Kidney epithelial cell (primary cell): ENCODE data around the gene SHH. TPM values are rescaled to one million over a fixed set of nuclear protein-coding genes. Genes with fewer than 3 reads are reported as not detected.

ENCODE experiments used
- DNase-seq: peaks from one replicate; pipeline ENCODE4 v3.0.0-alpha.2; 2010; ENCODE audit warnings: low read depth
- H3K27me3 ChIP-seq: 2 replicates; pipeline ENCODE4 v1.6.0; 2011; ENCODE audit warnings: low read length; ENCODE audit not compliant: control insufficient read depth, insufficient read depth
- H3K36me3 ChIP-seq: 2 replicates; pipeline ENCODE4 v1.5.1; 2011; ENCODE audit warnings: low read length; ENCODE audit not compliant: control insufficient read depth, insufficient read depth
- H3K4me3 ChIP-seq: 2 replicates; pipeline ENCODE4 v1.5.1; 2011; ENCODE audit warnings: low read depth, mild to moderate bottlenecking, control low read depth, low read length
- total RNA-seq: library from RNA; depleted of rRNA; stranded (reverse); fragments of >200 nt; gene quantifications from 2 replicates; pipeline ENCODE4 v1.2.3, GENCODE V29; 2015
- TF ChIP-seq, protein P1 (sequence below): IDR thresholded peaks from 2 replicates; pipeline ENCODE4 v1.5.1; 2011; ENCODE audit warnings: mild to moderate bottlenecking, moderate library complexity, low read length, control low read depth, inconsistent platforms; ENCODE audit not compliant: insufficient read depth, poor library complexity, severe bottlenecking

The SHH gene
- total RNA-seq, 1 donor from 2014 or later: 2.8 TPM

- Histone ChIP-seq H3K36me3 (no peaks in the 10 kb centered on the region), H3K27me3 (no peaks in the 10 kb centered on the region), H3K4me3 (no peak overlapping the region)
- no peak for DNase-seq
- TF ChIP-seq, protein P1, sequence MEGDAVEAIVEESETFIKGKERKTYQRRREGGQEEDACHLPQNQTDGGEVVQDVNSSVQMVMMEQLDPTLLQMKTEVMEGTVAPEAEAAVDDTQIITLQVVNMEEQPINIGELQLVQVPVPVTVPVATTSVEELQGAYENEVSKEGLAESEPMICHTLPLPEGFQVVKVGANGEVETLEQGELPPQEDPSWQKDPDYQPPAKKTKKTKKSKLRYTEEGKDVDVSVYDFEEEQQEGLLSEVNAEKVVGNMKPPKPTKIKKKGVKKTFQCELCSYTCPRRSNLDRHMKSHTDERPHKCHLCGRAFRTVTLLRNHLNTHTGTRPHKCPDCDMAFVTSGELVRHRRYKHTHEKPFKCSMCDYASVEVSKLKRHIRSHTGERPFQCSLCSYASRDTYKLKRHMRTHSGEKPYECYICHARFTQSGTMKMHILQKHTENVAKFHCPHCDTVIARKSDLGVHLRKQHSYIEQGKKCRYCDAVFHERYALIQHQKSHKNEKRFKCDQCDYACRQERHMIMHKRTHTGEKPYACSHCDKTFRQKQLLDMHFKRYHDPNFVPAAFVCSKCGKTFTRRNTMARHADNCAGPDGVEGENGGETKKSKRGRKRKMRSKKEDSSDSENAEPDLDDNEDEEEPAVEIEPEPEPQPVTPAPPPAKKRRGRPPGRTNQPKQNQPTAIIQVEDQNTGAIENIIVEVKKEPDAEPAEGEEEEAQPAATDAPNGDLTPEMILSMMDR: no peak
Measured at GRCh38 chr7:155850001-155850436, 37.8 kb upstream of the SHH start.

- H3K36me3 ChIP-seq: no peaks in the 10 kb centered on the region
- no peak for DNase-seq
- no peaks in the 10 kb centered on the region for H3K27me3 ChIP-seq
- TF ChIP-seq, protein P1: no peak
- no peak overlapping the region for H3K4me3 ChIP-seq
Measured at GRCh38 chr7:155848691-155849669, 36.7 kb upstream of the SHH start.

GRCh38 chr7:155847821-155848435 is 35.7 kb upstream of the SHH start:
- H3K36me3 ChIP-seq: no peaks in the 10 kb centered on the region
- DNase-seq: no peak
- no peaks in the 10 kb centered on the region for H3K27me3 ChIP-seq
- no peak overlapping the region for H3K4me3 ChIP-seq
- TF ChIP-seq, protein P1: no peak

- H3K27me3 ChIP-seq: no peaks in the 10 kb centered on the region
- TF ChIP-seq, protein P1: no peak
Measured at GRCh38 chr7:155846936-155847335, 34.7 kb upstream of the SHH start.

GRCh38 chr7:155846156-155846555 is 33.9 kb upstream of the SHH start:
- Histone ChIP-seq H3K4me3 (no peak overlapping the region), H3K27me3 (no peaks in the 10 kb centered on the region), H3K36me3 (no peaks in the 10 kb centered on the region)
- DNase-seq: no peak
- TF ChIP-seq, protein P1: no peak

More at GRCh38 chr7:155846936-155847335, 34.7 kb upstream of the SHH start:
- no peaks in the 10 kb centered on the region for H3K36me3 ChIP-seq
- H3K4me3 ChIP-seq: no peak overlapping the region
- no peak for DNase-seq
